A172 (cell line): Measurements from ENCODE around the gene OSBPL5. TPM values are rescaled to one million over a fixed set of nuclear protein-coding genes. Genes with fewer than 3 reads are reported as not detected.

Experiments used
- DNase-seq: peaks from one replicate; pipeline ENCODE4 v3.0.0-alpha.2; 2015; ENCODE audit warnings: low spot score
- total RNA-seq: library from RNA; depleted of rRNA; stranded (reverse); fragments of >200 nt; shearing (Covaris generic); gene quantifications from 2 replicates; pipeline ENCODE4 v1.2.3, GENCODE V29; 2014

The OSBPL5 gene
- total RNA-seq, 1 experiment from 2014 or later, result 18.1 TPM

- DNase-seq, result no peak
Measured at GRCh38 chr11:3104961-3105790, 59.9 kb downstream of the OSBPL5 start.

GRCh38 chr11:3104051-3104714, 60.9 kb downstream of the OSBPL5 start:
- DNase-seq, result no peak

- no peak for DNase-seq
Measured at GRCh38 chr11:3103076-3103475, 62.0 kb downstream of the OSBPL5 start.

GRCh38 chr11:3102641-3102921, 62.5 kb downstream of the OSBPL5 start:
- no peak for DNase-seq

GRCh38 chr11:3101921-3102640, 63.0 kb downstream of the OSBPL5 start:
- no peak for DNase-seq

- DNase-seq, result no peak
Measured at GRCh38 chr11:3099178-3099577, 65.9 kb downstream of the OSBPL5 start.

GRCh38 chr11:3096909-3097530, 68.1 kb downstream of the OSBPL5 start:
- DNase-seq, result no peak

- DNase-seq, result peak; percentile 92
Measured at GRCh38 chr11:3095712-3096361, 69.3 kb downstream of the OSBPL5 start.

- DNase-seq, result no peak
Measured at GRCh38 chr11:3094223-3094824, 70.8 kb downstream of the OSBPL5 start.

- DNase-seq, result peak; percentile 32
Measured at GRCh38 chr11:3093281-3094191, 71.6 kb downstream of the OSBPL5 start.

- no peak for DNase-seq
Measured at GRCh38 chr11:3092603-3093141, 72.4 kb downstream of the OSBPL5 start.

GRCh38 chr11:3091846-3092602, 73.1 kb downstream of the OSBPL5 start:
- DNase-seq, result peak; percentile 83

GRCh38 chr11:3091081-3091845, 73.8 kb downstream of the OSBPL5 start:
- no peak for DNase-seq

GRCh38 chr11:3090096-3090901, 74.8 kb downstream of the OSBPL5 start:
- DNase-seq, result no peak

GRCh38 chr11:3089236-3090061, 75.7 kb downstream of the OSBPL5 start:
- no peak for DNase-seq

- DNase-seq, result no peak
Measured at GRCh38 chr11:3088806-3089205, 76.3 kb downstream of the OSBPL5 start.
